ENCODE measurements around the gene REN.

DNA sequence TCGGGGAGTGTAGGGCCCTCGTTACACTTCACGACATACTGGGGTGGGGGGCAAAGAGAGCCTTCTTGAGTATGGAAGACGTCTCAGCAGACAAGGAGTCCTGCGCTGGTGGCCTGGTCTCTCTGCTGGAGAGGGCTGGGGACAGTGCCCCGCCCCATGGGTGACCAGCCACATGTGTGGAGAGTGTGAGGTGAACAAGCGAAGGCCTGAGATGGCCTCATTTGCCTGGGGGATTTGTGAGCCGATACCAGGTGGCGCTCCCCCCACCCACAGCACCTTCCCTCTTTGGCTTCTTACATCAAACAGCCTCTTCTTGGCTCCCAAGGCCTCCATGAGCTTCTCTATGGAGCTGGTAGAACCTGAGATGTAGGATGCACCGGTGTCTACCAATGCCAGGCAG is 10.3 kb downstream of the REN start:
- TF ChIP-seq TEAD4 (IDR thresholded peaks at IDR 0.05; ENCODE audit: low read depth, low read length) (no peak), CTCF (IDR thresholded peaks at IDR 0.05; ENCODE audit: control extremely low read depth in 1 of 3, insufficient read depth in 1 of 3, low read depth in 1 of 3, low read length in 3 of 3) (no peak), BRCA1 (IDR thresholded peaks at IDR 0.05; ENCODE audit: low read depth, low read length) (no peak), SP1 (IDR thresholded peaks at IDR 0.05; ENCODE audit: low read depth, low read length) (no peak), RNF2 (IDR thresholded peaks at IDR 0.05; ENCODE audit: borderline replicate concordance, low read depth, low read length, missing control alignments, poor library complexity, severe bottlenecking) (no peak), CEBPB (IDR thresholded peaks at IDR 0.05; ENCODE audit: low read depth, low read length) (no peak), RFX5 (IDR thresholded peaks at IDR 0.05; ENCODE audit: borderline replicate concordance, low read depth, low read length) (no peak), ZNF274 (IDR thresholded peaks at IDR 0.05; ENCODE audit: borderline replicate concordance, extremely low read depth, low read length) (no peak)
